ENCODE measurements around the gene PDPR. TPM values are rescaled to one million over a fixed set of nuclear protein-coding genes. Genes with fewer than 3 reads are reported as not detected.
"Not testable (repeated sequence)": the region's sequence is repeated elsewhere in the genome, so short reads cannot be mapped to it uniquely, and the experiment has no call there.

PDPR gene
- total RNA-seq, 1 donor from 2014 or later = 27.1 TPM

DNA sequence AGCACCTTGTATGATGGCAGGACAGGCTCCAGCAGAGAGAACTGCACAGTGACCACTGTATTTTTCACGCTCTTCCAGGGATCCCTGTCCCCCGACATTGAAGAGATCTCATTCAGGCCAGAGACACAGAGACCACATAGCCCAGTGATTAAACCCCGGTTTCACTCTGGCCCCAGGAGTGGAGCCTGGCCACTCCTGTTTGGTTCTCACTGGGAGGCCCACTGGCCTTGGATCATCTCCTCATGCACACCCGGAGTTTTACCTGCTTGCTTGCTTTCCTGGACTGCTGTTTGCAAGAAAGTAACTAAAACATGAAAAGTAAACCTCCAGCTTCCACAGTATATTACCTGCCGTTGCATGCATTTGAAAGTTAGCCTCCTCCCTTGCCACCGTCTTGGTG is 46.3 kb downstream of the PDPR start:
- DNase-seq (ENCODE audit: extremely low read depth, low read depth, low spot score) = no peak

DNA sequence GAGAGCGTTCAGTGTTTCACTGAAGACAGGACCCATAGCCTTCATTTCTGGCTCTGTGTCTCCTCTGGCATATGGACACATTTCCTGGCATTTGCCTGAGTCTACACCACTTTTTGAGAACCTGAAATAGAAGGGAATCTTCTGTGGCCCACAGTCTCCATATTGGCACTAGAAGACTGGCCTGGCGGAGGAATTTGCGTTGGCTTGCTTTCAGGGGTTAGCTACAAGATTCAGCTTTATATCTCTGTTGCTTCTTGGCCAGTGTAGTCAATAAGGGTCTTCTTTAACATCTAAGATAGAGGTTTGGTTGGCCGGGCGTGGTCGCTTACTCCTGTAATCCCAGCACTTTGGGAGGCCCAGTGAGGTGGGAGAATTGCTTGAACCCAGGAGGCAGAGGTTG is 46.7 kb downstream of the PDPR start:
- DNase-seq (ENCODE audit: extremely low read depth, low read depth, low spot score) = no peak

DNA sequence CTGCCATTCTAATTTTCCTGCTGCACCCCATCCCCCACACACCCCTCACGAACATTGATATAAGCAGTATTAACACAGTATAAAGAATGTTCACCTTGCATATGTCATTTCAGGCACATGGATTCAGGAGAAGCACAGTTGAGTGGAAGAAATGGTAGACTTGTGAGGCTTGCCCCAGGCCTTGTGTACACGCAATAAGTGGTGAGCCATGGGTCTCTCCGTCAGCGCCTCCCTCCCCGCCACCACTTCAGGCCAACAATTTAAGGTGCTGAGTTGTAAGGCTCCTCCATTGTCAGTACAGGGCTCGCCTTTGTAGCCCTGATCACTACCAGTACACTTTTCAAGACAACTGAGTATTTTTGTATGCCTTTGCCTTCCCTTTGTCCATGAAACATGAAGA is 47.2 kb downstream of the PDPR start:
- DNase-seq (ENCODE audit: extremely low read depth, low read depth, low spot score) = no peak

- no peak for DNase-seq (ENCODE audit: extremely low read depth, low read depth, low spot score)
Measured at GRCh38 chr16:70162041-70162451, 47.9 kb downstream of the PDPR start.

DNA sequence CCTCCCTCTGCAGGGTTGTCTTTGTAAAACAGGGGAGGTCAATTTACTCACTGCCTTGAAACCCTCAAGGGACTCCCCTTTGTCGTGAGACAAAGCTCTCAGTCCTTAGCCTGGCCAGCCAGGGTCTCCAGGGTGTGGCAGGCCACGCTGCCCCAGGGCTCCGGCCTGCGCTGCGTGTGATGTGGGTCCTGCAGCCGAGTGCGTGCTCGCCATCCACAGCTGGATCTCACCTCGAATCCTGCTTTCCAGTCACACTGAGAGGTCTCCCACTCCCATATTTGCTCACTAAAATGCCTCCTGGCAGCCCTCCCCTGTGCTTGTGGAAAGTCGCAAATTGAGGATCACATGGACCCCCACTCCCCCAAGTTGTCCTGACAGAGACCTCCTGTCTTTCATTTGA is 49.5 kb downstream of the PDPR start:
- DNase-seq (ENCODE audit: extremely low read depth, low read depth, low spot score) = no peak

GRCh38 chr16:70166688-70167087 is 52.6 kb downstream of the PDPR start:
- not testable (repeated sequence) for DNase-seq (ENCODE audit: extremely low read depth, low read depth, low spot score)

- not testable (repeated sequence) for DNase-seq (ENCODE audit: extremely low read depth, low read depth, low spot score)
Measured at GRCh38 chr16:70173212-70173837, 59.2 kb downstream of the PDPR start, which contains the start of gene CLEC18C. CLEC18C (plus strand) TSS chr16:70173787; CDS start chr16:70174279, 492 bp downstream.

- not testable (repeated sequence) for DNase-seq (ENCODE audit: extremely low read depth, low read depth, low spot score)
Measured at GRCh38 chr16:70173916-70174315, 59.8 kb downstream of the PDPR start.

DNA sequence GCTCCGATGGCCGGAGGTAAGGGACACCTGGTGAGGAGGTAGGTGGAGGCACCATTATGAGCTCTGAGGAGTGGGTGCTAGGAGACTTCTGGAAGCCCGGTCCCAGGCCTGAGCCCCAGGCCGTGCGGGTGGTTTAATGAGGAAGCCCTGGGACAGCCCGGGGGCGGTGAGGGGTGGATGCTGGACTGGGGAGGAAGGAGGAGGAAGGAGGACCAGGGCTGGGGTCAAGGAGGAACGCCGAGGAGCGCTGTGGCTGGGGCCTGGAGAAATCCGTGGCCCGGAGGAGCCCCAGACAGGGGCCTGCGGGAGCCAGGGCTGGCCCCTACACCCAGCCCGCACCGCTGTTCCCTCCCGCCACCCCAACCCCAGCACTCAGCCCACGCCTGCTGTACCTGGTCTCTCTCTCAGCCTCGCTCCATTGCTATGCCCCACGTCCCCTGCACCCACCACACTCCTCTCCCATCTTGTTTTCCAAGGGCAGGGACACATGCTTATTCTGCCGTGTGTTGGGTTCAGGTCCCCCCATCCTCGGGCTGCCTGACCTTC is 60.3 kb downstream of the PDPR start:
- not testable (repeated sequence) for DNase-seq (ENCODE audit: extremely low read depth, low read depth, low spot score)

DNA sequence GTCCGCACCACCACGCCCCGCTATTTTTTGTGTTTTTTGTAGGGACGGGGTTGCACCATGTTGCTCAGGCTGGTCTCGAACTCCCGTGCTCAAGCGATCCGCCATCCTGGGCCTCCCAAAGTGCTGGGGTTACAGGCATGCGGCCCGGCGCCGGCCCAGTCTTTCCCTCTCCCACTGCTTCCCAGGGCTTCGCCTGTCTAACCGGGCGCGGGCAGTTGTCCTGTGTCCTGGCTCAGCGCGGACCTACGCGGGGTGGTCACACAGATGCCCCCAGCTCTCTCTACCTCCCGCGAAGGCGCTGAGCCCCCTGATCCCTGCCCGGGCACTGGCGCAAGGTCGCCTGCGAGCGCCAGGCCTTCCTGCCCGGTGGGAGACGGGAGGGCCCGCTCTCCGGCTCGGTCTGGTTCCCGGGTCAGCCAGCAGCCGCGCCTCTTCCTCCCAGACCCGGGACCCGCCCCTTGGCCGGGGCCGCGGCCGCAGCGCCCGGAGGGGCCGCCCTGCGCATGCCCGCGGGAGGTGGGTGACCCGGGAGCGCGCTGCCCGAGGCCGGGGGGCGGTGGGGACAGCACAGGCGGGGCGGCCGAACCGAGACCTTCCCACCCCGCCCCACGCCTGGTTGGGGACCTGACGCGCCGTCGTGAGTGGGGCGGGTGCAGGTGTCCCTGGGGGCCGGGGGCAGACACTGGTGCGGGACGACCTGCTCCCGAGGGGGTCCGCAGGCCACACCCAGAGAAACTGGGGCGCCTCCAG is 73.9 kb downstream of the PDPR start:
- not testable (repeated sequence) for DNase-seq (ENCODE audit: extremely low read depth, low read depth, low spot score)

GRCh38 chr16:70188608-70188915 is 74.4 kb downstream of the PDPR start:
- DNase-seq (ENCODE audit: extremely low read depth, low read depth, low spot score) = not testable (repeated sequence)

GRCh38 chr16:70190574-70190973 is 76.4 kb downstream of the PDPR start:
- DNase-seq (ENCODE audit: extremely low read depth, low read depth, low spot score) = not testable (repeated sequence)

DNA sequence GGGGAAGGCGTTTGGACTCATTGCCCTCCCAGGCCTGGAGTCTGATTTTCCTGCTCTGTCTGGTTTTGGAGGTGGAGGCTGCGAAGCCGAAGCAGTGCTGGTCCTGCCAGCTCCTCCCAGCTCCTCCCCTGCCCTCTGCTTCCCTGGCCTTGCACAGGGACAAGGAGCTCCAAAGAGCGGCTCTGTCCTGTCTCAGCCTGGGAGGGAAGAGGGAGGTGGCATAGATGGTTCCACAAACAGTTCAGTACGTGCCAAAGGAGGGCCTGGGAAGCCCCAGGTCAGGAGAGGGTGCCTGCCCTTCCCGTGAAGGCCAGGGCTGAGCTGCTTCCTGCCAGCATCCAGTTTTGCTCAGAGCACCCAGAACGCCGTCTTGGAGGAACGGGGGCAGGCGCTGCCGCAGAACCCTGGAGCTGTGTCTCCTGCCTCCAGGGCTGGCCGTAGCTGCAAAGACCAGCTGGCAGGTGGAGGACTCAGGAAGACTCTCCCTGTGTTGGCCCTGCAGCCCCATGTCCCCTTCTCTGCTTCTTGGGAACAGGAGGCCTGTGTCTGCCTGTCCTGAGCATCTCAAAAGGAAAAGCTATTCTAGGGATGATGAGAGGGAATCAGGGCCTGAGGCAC is 82.7 kb downstream of the PDPR start:
- DNase-seq (ENCODE audit: extremely low read depth, low read depth, low spot score) = not testable (repeated sequence)

GRCh38 chr16:70197611-70198010 is 83.5 kb downstream of the PDPR start:
- not testable (repeated sequence) for DNase-seq (ENCODE audit: extremely low read depth, low read depth, low spot score)

DNA sequence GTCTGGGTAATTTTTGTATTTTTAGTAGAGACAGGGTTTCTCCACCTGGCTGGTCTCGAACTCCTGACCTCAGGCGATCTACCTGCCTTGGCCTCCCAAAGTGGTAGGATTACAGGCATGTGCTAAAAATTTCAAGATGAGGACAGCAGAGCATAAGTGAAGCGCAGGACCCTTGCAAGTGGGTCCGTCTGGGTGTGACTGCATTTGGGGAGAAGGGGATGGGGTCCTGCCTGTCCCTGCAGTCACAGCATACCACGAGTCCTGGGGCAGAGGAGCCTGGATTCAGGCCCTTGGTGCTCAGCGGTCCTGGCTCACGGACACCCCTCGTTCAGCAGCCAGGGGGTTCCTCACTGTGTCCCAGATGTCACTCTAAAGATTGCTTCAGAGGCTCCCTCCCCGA is 84.1 kb downstream of the PDPR start:
- not testable (repeated sequence) for DNase-seq (ENCODE audit: extremely low read depth, low read depth, low spot score)

GRCh38 chr16:70198666-70199065 is 84.5 kb downstream of the PDPR start:
- not testable (repeated sequence) for DNase-seq (ENCODE audit: extremely low read depth, low read depth, low spot score)

- not testable (repeated sequence) for DNase-seq (ENCODE audit: extremely low read depth, low read depth, low spot score)
Measured at GRCh38 chr16:70199170-70199569, 85.0 kb downstream of the PDPR start.

DNA sequence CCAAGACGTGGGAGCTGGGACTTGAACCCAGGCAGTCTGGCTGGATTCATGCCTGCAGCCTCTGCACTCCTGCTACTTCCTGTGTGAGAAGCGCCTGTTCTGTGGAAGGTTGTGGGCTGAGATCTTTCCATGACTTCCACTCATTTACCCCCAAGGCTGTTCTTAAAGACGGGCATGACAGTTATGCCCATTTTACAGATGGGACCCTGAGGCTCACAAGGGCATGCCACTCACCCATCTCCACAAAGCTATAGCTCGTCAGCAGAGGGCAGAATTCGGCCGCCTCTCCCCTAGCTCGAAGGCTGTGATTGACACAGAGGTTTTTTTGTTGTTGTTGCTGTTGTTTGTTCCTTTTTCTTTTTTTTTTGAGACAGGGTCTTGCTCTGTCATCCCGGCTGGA is 85.9 kb downstream of the PDPR start:
- DNase-seq (ENCODE audit: extremely low read depth, low read depth, low spot score) = not testable (repeated sequence)

GRCh38 chr16:70203508-70203907 is 89.4 kb downstream of the PDPR start:
- DNase-seq (ENCODE audit: extremely low read depth, low read depth, low spot score) = not testable (repeated sequence)

- not testable (repeated sequence) for DNase-seq (ENCODE audit: extremely low read depth, low read depth, low spot score)
Measured at GRCh38 chr16:70204010-70204409, 89.9 kb downstream of the PDPR start.

DNA sequence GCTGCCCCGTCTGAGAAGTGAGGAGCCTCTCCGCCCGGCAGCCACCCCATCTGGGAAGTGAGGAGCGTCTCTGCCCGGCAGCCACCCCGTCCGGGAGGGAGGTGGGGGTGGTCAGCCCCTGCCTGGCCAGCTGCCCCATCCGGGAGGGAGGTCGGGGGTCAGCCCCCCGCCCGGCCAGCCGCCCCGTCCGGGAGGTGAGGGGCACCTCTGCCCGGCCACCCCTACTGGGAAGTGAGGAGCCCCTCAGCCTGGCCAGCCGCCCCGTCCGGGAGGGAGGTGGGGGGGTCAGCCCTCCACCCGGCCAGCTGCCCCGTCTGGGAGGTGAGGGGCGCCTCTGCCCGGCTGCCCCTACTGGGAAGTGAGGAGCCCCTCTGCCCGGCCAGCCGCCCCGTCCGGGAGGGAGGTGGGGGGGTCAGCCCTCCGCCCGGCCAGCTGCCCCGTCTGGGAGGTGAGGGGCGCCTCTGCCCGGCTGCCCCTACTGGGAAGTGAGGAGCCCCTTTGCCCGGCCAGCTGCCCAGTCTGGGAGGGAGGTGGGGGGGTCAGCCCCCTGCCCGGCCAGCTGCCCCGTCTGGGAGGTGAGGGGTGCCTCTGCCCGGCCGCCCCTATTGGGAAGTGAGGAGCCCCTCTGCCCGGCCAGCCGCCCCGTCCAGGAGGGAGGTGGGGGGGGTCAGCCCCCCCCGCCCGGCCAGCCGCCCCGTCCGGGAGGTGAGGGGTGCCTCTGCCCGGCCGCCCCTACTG is 90.7 kb downstream of the PDPR start:
- DNase-seq (ENCODE audit: extremely low read depth, low read depth, low spot score) = not testable (repeated sequence)
